Measurements from ENCODE around the gene ENGASE.

The ENGASE gene

DNA sequence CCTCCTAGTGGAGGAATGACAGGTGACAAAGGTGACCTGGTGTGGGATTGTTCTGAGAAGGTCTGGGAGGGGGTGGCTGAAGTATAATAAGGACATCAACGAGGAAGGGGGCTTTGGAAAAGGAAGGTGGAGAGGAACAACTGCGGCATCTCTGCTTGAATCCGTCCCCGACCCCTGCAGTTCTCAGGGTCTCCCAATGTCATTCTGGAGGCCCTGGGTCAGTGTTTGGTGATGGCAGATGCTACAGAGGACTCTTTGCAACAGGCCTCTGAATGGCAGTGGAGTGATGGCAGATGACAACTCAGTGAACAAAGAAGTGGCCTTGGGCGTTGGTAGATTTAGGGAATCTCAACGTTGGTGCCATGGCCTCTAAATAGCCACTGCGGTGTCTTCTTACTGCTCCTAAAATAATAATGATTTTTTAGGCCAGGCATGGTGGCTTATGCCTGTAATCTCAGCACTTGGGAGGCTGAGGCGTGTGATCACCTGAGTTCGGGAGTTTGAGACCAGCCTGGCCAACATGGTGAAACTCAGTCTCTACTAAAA, 1.3 kb downstream of the ENGASE start:
- no peak for DNase-seq (ENCODE audit: extremely low read depth, low read depth)
- TF ChIP-seq, protein P1, sequence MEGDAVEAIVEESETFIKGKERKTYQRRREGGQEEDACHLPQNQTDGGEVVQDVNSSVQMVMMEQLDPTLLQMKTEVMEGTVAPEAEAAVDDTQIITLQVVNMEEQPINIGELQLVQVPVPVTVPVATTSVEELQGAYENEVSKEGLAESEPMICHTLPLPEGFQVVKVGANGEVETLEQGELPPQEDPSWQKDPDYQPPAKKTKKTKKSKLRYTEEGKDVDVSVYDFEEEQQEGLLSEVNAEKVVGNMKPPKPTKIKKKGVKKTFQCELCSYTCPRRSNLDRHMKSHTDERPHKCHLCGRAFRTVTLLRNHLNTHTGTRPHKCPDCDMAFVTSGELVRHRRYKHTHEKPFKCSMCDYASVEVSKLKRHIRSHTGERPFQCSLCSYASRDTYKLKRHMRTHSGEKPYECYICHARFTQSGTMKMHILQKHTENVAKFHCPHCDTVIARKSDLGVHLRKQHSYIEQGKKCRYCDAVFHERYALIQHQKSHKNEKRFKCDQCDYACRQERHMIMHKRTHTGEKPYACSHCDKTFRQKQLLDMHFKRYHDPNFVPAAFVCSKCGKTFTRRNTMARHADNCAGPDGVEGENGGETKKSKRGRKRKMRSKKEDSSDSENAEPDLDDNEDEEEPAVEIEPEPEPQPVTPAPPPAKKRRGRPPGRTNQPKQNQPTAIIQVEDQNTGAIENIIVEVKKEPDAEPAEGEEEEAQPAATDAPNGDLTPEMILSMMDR (IDR thresholded peaks at IDR 0.05; ENCODE audit: low read depth, low read length) = no peak

DNA sequence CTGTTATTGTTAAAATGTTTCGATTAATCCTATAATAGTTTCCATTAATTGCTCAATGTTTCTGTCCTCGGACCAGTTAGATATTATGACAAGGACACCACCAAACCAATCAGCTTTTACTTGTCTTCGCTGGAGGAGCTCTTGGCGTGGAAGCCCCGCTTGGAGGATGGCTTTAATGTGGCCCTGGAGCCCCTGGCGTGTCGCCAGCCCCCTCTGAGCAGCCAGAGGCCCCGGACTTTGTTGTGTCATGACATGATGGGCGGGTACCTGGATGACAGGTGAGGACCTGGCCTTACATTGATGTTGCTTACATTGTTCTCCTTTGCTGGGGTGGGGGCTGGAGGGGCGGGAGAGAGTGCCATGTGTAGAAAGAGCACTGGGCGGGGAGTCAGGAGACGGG, 3.0 kb downstream of the ENGASE start:
- TF ChIP-seq, protein P1 (IDR thresholded peaks at IDR 0.05; ENCODE audit: low read depth, low read length) = no peak
- no peak for DNase-seq (ENCODE audit: extremely low read depth, low read depth)

DNA sequence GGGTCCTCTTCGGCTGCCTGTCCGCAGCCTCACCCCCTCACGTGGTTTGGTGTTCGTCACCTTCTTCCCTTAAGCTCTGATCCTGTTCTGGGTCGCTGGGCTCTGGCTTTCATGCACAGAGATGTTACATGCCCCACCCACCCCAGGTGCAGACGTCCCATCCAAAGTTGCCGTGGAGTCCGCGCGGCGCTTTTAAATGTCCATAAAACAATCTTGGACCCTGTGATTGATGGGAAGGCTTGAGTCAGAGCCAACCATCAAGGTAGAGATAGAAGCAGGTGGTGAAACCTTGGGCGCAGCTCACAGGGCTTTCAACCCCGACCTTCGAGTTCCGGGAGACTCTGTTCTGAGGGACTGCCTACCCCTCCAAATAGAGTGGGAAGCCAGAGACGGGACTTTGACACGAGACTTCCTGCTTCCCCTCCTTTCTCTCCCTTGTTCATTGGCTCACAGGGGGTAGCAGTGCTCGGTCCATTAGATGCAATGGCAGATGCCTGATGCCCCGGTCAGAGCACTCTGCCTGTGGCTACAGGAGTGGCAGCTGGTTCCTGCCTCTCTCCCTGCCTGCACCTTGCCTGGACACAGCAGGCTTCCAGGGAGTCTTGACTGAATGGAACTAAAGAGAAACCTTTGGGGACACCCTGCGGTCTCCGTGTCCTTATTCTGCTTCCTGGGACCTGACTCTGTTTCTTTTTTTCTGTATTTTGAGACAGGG, 4.0 kb downstream of the ENGASE start:
- TF ChIP-seq, protein P1 (IDR thresholded peaks at IDR 0.05; ENCODE audit: low read depth, low read length) = no peak
- no peak for DNase-seq (ENCODE audit: extremely low read depth, low read depth)

DNA sequence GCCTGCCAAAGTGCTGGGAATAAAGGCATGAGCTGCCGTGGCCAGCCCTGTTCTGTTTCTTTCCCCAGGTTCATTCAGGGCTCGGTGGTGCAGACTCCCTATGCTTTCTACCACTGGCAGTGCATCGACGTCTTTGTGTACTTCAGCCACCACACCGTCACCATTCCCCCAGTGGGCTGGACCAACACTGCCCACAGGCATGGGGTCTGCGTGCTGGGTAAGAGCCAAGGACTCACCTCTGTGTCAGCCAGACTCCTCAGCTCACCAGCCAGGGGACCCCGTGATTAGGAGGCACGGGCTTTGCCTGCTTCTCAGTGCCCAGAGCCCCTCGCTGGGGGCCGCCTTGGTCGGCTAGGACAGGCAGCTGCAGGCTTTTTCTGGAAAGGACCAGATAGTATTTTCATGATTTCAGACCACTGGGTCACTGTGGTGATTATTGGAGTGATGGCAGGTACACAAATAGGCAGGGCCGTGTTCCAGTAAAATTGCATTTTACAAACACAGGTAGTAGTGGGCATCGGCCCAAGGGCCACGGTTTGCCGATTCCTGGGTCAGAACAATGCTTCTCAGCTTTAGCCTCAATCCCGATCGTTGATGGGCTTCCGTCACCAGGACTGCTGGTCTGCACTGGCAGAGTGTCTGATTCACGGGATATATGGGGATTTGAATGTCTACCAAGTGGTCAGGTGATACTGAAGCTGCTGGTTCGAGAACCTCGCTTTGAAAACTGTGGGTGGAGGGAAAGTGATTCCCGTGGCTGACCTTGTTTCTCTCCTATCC, 5.0 kb downstream of the ENGASE start:
- TF ChIP-seq, protein P1 (IDR thresholded peaks at IDR 0.05; ENCODE audit: low read depth, low read length) = no peak
- DNase-seq (ENCODE audit: extremely low read depth, low read depth) = no peak

DNA sequence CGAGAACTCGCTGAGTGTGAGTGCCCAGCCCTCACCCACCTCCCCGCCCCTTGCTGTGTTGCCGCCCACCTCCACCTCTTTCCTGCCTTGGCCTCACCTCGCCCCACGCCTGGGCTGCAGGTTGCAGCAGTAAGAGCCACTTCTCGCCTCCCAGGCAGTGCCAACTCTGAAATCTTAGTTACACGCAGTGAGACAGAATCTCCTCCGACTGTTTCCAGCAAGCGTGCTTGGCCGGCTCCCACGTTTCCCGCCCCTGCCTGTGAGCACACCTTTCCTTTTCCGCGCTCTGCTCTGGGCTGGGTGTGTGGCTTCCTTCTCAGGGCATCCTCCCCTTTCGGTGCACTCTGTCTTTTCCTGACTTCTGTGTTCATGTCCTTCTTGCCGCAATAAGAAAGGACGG, 5.7 kb downstream of the ENGASE start:
- DNase-seq (ENCODE audit: extremely low read depth, low read depth) = no peak
- TF ChIP-seq, protein P1 (IDR thresholded peaks at IDR 0.05; ENCODE audit: low read depth, low read length) = no peak

DNA sequence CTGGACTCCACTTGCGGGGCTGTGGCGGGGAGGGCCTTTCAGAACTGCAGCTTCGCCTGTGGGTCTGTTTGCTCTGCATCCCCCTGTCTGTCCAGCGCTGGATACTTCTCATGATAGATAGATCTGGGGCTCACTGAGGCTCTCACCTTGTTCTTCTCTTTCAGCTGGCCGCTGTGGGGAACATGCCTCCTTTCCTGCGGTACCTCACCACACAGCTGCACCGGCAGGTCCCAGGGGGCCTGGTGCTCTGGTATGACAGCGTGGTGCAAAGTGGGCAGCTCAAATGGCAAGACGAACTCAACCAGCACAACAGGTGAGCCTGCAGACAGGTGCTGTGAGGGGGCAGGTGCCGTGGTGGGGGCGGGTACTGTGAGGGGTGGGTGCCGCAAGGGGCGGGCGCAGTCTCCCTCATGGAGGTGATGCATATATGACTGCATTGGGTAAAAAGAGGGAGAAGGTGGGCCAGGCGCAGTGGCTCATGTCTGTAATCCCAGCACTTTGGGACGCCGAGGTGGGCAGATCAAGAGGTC, 6.2 kb downstream of the ENGASE start:
- no peak for DNase-seq (ENCODE audit: extremely low read depth, low read depth)

More for the DNA sequence above, 6.2 kb downstream of the ENGASE start:
- TF ChIP-seq, protein P1 (IDR thresholded peaks at IDR 0.05; ENCODE audit: low read depth, low read length) = no peak

All from AG09319 (cell line).